C1 segment of cervical spinal cord (tissue), 14 donors: ENCODE data around the gene DOK6.

Source experiments
- DNase-seq, 14 donors: peaks; one replicate each; lab custom pipeline; 2025; lab: John Stamatoyannopoulos, UW

Gene DOK6

DNA sequence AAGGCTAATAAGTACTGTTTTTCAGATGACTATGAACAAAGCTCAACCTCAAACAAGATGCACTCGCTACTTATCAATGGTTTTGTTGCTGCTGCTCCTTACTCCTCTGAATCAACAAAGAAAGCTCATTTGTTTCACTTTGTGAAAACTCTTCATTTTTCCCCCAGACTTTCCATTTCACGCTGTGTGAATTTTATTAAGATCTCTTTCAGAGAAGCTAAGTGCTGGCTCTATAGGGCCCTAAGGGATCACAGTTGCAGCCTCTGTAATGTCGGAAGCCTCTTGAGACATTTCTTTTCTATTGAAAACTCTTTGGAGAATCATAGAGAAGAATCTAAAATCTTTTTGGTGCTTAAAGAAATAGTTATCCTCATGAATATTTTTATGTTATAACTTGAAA, 337.2 kb downstream of the DOK6 start:
- no peak for DNase-seq

DNA sequence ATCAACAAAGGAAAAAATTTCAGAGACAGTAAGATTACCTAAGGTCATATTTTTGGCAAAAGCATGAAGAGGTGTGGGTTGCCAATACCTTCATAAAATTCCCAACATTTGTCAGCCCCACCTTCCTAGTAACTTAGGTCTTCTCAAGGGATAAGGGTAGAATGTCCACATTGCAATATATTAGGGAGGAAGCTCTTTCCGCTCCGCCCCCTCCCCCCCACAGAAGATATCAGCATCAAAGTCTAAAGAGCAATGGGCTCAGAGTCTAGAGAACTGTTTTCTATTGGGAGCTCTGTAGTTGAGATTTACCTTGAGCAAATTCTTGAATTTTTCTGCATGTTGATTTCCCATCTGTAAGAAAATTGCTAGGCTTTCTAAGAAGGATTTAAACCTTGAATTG, 346.7 kb downstream of the DOK6 start:
- no peak for DNase-seq

GRCh38 chr18:69752737-69753380, 352.2 kb downstream of the DOK6 start:
- DNase-seq = no peak

DNA sequence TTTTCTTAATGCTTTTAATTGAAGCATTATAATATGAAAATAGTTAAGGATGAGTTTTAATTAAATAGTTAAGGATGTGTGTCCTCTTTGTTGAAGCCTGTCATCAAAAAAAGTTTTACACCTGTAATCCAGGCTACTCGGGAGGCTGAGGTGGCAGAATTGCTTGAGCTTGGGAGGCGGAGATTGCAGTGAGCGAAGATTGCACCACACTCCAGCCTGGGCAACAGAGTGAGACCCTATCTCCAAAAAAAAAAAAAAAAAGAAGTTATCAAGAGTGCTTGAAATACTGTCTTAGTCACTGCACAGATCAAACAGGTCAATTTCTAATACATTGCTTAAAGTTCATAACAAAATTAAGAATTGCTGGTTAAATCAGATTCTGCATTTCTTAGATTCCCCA, 353.4 kb downstream of the DOK6 start:
- no peak for DNase-seq

GRCh38 chr18:69755041-69755440, 354.4 kb downstream of the DOK6 start:
- no peak for DNase-seq

DNA sequence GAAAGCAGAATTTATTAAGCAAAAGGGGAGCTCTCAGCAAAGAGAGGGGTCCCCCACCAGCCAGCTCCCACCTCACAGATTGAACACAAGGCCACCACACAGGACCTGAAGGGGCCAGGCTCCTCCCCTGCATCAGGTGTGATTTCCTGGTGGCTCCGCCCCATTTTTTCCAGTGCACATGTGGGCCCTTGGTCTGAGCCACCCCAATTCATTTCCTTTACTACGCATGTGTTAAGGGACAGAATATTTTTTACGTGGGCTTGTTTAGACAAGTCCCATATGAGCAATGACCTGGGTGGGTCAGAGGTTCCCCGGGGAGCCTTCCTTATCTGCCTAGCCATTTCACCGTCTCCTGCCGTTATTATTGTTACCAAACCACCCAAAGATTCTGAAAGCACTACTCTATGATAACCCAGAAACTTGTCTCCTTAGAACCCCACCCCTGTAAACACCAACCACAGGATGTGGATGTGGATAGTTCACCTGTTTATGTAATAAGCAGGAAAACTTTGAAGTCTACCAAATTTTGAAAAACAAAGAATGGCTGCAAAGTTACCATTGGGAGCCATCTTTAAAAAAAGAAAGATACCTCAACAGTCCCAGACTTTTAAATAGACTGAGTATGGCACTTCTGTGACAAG, 355.3 kb downstream of the DOK6 start:
- no peak for DNase-seq

DNA sequence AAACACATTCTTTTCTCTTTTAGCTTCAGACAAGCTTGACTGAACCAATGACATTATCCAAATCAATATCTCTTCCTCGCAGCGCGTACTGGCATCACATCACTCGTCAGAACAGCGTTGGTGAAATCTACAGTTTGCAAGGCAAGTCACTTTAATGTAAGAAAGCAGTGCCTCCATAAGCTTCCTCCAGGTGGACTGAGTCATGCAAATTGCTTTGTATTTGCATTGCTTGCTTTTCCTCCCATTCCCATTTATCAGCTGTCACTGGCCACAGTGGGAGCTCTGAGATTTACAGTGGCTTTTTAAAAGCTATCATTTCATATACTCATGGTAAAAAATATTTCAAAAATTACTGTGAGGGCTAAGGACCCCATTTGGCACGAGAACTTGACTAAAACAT, 357.0 kb downstream of the DOK6 start:
- no peak for DNase-seq

DNA sequence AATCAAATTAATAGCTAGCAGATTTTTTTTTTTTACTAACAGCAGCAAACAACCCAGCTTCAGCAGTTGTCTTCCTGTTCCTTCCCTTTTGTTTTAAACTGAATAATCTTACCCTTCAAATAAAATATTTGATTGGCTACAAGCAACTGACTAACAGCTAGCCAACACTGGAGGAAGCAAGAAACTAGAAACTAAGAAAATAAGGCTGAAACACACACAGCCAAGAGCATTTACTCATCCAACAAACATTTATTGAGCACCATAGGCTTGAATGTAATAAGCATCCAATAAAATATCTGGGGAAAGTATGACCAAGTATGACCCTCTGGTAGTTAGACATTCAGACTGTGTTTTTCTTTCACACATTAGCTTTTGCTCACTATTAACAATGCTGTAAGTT, 357.8 kb downstream of the DOK6 start:
- no peak for DNase-seq

DNA sequence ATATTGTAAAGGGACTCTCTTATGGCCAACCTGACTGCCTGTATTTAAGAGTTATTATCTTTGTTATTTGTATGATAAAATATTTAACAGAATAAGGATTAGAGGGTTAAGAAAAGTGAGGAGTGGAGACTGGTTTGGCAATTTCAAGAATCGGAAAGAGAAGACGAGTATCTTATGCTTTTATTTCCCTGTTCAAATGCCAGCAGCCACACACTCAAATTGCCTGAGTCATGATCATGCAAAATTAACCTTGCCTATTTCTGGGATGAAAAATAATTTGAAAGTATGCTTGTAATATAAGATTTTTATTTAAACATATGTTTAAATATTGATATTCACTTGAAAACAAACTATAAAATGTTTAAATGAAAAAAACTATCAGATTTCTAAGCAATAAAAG, 358.4 kb downstream of the DOK6 start:
- DNase-seq = no peak

DNA sequence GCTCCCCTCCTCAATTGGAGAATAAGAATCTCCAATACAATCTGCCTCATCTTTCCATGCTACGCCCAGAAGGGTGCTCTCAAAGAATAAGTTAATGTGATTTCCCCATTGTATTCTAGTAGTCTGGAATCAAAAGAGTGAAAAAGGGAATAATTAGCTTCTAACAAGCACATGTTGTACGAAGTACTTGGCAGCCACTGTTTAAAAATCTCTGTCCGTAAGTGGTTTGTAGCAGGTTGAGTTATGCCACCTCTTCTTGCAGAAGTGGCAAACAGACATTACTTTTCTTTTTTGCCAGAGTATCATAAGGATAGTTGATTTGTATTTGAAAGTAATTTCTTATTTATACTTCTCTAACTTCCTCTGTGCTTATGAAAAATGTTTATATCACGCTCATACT, 362.3 kb downstream of the DOK6 start:
- no peak for DNase-seq

DNA sequence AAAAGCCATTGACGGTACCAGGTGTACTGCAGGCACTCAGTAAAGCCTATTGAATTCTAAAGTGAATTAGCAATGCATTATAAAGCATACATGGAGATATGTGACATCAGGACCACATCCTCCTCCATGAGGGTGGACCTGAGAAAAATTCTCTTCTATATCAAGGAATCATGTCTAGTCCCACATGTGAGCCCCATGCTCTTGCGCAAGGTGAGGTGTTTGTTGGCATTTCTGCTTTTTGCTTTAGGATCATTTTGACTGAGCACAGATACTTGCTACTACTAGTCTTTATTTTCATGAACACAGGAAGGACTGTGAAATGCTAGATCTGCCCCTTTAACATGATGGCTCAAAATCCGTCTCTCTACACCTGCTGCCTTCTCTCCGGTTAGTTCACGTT, 363.1 kb downstream of the DOK6 start:
- DNase-seq = no peak

GRCh38 chr18:69770238-69770637, 369.6 kb downstream of the DOK6 start:
- DNase-seq = no peak

DNA sequence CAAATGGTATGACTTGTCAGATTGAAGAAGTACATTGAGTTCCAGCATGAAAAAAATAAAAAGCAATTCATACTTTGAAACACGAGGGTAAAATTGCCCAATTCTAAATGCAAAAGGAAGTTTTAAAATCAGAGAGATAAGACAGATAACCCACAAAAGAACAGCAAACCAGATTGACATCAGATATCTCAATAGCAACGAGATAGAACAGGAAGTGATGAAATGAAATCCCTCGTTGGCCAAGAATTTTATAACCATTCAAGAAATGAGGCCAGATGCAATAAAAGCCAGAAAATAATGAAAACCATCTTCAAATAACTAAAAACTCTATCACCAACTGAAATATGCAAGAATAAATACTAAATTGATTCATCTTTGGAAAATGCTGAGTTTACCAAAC, 374.1 kb downstream of the DOK6 start:
- DNase-seq = no peak

DNA sequence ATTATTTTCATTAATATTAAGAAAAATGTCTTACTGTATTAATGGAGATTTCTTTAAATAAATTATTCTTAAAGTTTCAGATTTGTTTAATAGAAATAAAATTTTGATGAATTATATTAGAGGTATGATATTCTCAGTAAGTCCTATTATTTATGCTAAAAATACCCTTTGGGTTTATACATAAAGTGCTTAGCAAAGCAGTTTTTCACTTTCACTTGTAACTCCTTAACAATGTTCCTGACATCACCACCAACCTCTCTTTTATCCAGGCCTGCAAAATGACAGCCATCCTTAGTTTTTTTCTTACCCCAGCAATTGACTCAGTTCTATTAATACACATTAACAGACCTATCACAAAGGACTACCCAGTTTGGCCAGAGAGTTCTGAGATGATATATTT, 376.6 kb downstream of the DOK6 start:
- DNase-seq = no peak

GRCh38 chr18:69778680-69779079, 378.0 kb downstream of the DOK6 start:
- no peak for DNase-seq

DNA sequence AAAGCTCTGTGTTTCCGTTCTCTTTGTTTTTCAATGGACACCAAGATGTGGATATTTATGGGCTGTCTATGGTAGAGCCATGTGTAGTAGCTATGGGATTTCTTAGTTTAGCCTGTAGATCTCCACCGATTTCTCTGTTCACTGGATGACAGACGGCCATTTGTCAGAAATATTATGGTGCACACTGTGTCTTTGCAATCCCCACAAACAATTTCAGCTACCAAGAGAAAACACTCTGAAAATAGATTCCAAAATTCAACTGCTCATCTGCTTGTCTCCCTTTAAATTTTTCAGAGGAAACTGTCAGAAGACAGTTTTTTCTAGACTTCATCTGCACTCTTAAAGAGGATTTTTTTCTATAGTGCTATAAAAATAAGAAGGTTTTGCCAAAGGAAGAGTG, 380.2 kb downstream of the DOK6 start:
- DNase-seq = no peak

- no peak for DNase-seq
Measured at GRCh38 chr18:69784815-69785214, 384.1 kb downstream of the DOK6 start.

DNA sequence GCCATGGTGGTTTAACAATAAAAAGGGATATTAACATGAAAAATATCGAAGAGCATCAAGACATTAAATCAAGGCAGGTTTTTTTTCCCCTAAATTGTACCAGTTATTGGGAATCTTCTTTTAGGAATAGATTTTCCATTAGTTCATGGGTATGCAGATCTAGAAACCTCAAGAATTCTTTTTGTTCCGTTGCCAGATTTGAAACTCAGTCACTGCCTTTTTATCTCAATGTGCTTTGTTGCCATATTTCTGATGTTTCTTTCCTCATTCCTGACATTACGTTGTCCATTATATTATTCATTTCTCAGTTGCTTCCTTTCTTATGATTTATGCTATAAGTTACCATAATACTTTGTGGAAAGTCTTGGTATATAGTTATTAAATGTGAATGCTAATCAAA, 384.8 kb downstream of the DOK6 start:
- no peak for DNase-seq

DNA sequence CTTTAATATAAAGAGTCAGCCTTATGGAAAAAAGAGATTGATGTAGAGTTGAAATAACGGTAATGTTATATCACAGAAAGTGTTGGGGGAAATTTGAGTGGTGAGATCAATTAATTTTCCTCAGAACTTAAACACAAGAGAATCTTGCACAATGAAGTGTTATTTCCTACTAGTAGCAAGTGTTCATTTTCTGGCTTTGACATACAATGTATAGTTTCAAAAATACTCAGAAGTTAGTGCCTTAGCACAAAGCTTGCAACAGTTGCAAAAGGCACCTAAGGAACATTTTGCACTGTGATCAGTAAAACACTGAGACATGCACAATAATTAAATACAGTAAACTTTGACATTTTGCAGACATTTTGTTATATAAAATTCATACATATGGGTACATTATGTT, 385.7 kb downstream of the DOK6 start:
- no peak for DNase-seq

- no peak for DNase-seq
Measured at GRCh38 chr18:69787825-69788547, 387.3 kb downstream of the DOK6 start.

DNA sequence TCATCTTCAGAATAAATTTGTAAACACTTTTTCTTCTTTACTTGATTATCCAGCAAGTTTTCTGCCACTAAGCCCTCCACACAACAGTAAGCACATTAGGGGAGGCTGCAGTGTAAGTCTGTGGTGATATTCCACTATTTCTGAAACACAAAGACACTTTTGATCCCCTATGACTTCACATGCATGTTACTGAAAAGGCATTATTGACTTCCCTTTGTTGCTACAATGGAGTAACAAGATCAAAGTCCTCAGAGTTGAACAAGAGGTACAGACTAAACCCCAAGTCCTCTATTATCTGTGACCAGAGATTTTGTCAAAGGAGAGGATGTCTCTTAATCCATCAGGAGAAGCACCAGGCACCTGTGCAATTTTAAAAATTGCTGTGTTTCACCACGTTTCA, 389.1 kb downstream of the DOK6 start:
- DNase-seq = no peak

DNA sequence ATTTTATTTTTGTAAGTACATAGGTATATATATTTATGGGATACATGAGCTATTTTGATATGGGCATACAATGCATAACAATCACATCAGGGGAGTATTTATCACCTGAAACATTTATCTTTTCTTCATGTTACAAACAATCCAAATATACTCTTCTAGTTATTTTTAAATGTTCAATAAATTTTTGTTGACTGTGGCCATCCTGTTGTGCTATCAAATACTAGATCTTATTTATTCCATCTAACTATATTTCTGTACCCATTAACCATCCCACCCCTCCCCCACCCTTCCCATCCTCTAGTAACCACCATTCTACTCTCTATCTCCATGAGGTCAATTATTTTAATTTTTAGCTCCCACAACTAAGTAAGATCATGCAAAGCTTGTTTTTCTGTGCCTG, 390.0 kb downstream of the DOK6 start:
- no peak for DNase-seq

- no peak for DNase-seq
Measured at GRCh38 chr18:69795791-69796190, 395.1 kb downstream of the DOK6 start.
